Endothelial cell of umbilical vein (primary cell): Measurements from ENCODE around the gene NELFE. TPM values are rescaled to one million over a fixed set of nuclear protein-coding genes. Genes with fewer than 3 reads are reported as not detected.

Experiments used
- BruUV-seq: library from RNA; stranded (reverse); fragments of 400-500 nt; replicated peaks from 2 replicates; lab custom pipeline; 2021; lab: Mats Ljungman, UMichigan
- CTCF ChIA-PET: fragments of 300-600, 350-600 bp; sonication (Branson Sonifier 250); formaldehyde crosslinking; loops from one replicate; lab custom pipeline; 2021; ENCODE audit warnings: antibody characterized with exemption, inconsistent platforms; lab: Charles Lee
- POLR2A ChIA-PET: fragments of 300-600, 350-600 bp; sonication (Branson Sonifier 250); formaldehyde crosslinking; loops from one replicate; lab custom pipeline; 2021; ENCODE audit warnings: antibody characterized with exemption, inconsistent platforms; lab: Charles Lee
- DNase-seq: peaks from one replicate; pipeline ENCODE4 v3.0.0-alpha.2; 2011; ENCODE audit warnings: low read depth, low spot score
- FAIRE-seq: peaks from 2 replicates; lab custom pipeline; 2011; peaks lifted over from hg19 to GRCh38; lab: Jason Lieb, UNC
- H2AFZ ChIP-seq: 2 replicates; pipeline ENCODE4 v1.6.0; 2012; ENCODE audit warnings: low read depth, low read length, control low read depth, inconsistent platforms
- H3K27ac ChIP-seq: 2 replicates; pipeline ENCODE4 v1.5.1; 2011; ENCODE audit warnings: low read depth, mild to moderate bottlenecking, control low read depth, low read length, moderate library complexity; ENCODE audit not compliant: insufficient read depth
- H3K27me3 ChIP-seq, 2 experiments: 2 replicates each; pipeline versions ENCODE4 v1.6.0 to v1.6.1; 2011; ENCODE audit warnings: low read length in 2 of 2, mixed read lengths in 1 of 2; ENCODE audit not compliant: control insufficient read depth in 2 of 2, insufficient read depth in 2 of 2
- H3K36me3 ChIP-seq, 2 experiments: 2 replicates in 1 of 2; 3 replicates in 1 of 2; pipeline ENCODE4 v1.5.1; 2011; ENCODE audit warnings: low read length in 2 of 2, mild to moderate bottlenecking in 1 of 2, moderate library complexity in 1 of 2; ENCODE audit not compliant: control insufficient read depth in 2 of 2, insufficient read depth in 2 of 2; ENCODE audit errors: extremely low read depth in 1 of 2
- H3K4me1 ChIP-seq: 3 replicates; pipeline ENCODE4 v1.5.1; 2011; ENCODE audit warnings: mild to moderate bottlenecking, low read length; ENCODE audit not compliant: control insufficient read depth, insufficient read depth; ENCODE audit errors: extremely low read depth
- H3K4me2 ChIP-seq: 2 replicates; pipeline ENCODE4 v1.6.1; 2011; ENCODE audit warnings: low read length, control low read depth, mixed read lengths; ENCODE audit not compliant: insufficient read depth
- H3K4me3 ChIP-seq, 3 experiments: fragments of 200-600 bp in 1 of 3; sonication (generic), shearing (Covaris generic) in 1 of 3; replicated peaks in 1 of 3; 2 replicates each; pipeline ENCODE4 v1.5.1; 2011 to 2016; ENCODE audit warnings: control low read depth in 3 of 3, low read length in 3 of 3, mild to moderate bottlenecking in 2 of 3, inconsistent platforms in 1 of 3, low read depth in 1 of 3, moderate library complexity in 1 of 3; ENCODE audit not compliant: insufficient read depth in 1 of 3
- H3K79me2 ChIP-seq: 2 replicates; pipeline ENCODE4 v1.6.0; 2012; ENCODE audit warnings: low read length, inconsistent platforms; ENCODE audit not compliant: control insufficient read depth, insufficient read depth
- H3K9ac ChIP-seq: replicated peaks from 2 replicates; pipeline ENCODE3; 2011; ENCODE audit warnings: low read length, control low read depth; ENCODE audit not compliant: insufficient read depth; ENCODE audit errors: extremely low read depth
- H3K9me1 ChIP-seq: replicated peaks from 3 replicates; pipeline ENCODE4 v1.6.0; 2011; ENCODE audit warnings: mild to moderate bottlenecking, low read length; ENCODE audit not compliant: control insufficient read depth, insufficient read depth; ENCODE audit errors: extremely low read depth
- H3K9me3 ChIP-seq: replicated peaks from 2 replicates; pipeline ENCODE4 v1.5.1; 2012; ENCODE audit warnings: low read length, inconsistent platforms; ENCODE audit not compliant: control insufficient read depth, insufficient read depth
- H4K20me1 ChIP-seq: replicated peaks from 2 replicates; pipeline ENCODE3; 2011; ENCODE audit warnings: mild to moderate bottlenecking, low read length; ENCODE audit not compliant: control insufficient read depth, insufficient read depth; ENCODE audit errors: extremely low read depth
- CTCF ChIP-seq, 2 donors: IDR thresholded peaks; 1 replicate in 1 of 2; 2 replicates in 1 of 2; pipeline ENCODE4 v1.5.1; 2011; ENCODE audit warnings: low read length in 2 of 2, mild to moderate bottlenecking in 2 of 2, moderate library complexity in 2 of 2, control low read depth in 1 of 2, inconsistent platforms in 1 of 2, low read depth in 1 of 2; ENCODE audit not compliant: insufficient read depth in 1 of 2; ENCODE audit errors: extremely low read depth in 1 of 2
- EZH2 ChIP-seq: IDR thresholded peaks from 2 replicates; pipeline ENCODE4 v1.6.1; 2012; ENCODE audit warnings: borderline replicate concordance, low read depth, mild to moderate bottlenecking, moderate library complexity, low read length, inconsistent platforms; ENCODE audit not compliant: severe bottlenecking
- GATA2 ChIP-seq: IDR thresholded peaks from 2 replicates; pipeline ENCODE4 v1.7.0; 2011; ENCODE audit warnings: low read depth, mild to moderate bottlenecking, moderate library complexity, mixed read lengths, low read length; ENCODE audit not compliant: insufficient read length, insufficient read depth
- JUN ChIP-seq: IDR thresholded peaks from 2 replicates; pipeline ENCODE4 v1.6.1; 2011; ENCODE audit warnings: borderline replicate concordance, low read depth; ENCODE audit not compliant: insufficient read length, insufficient read depth
- MAX ChIP-seq: IDR thresholded peaks from 2 replicates; pipeline ENCODE4 v1.6.1; 2011; ENCODE audit not compliant: insufficient read depth, insufficient read length
- MYC ChIP-seq: IDR thresholded peaks from one replicate; pipeline ENCODE4 v1.6.1; 2011; ENCODE audit warnings: mild to moderate bottlenecking, low read depth, low read length
- POLR2A ChIP-seq: IDR thresholded peaks from 2 replicates; pipeline ENCODE4 v1.6.1; 2012; ENCODE audit warnings: low read depth, mild to moderate bottlenecking, control low read depth, low read length
- POLR2AphosphoS5 ChIP-seq: IDR thresholded peaks from 2 replicates; pipeline ENCODE4 v1.6.1; 2012; ENCODE audit warnings: low read depth, mild to moderate bottlenecking, control low read depth, low read length, moderate library complexity; ENCODE audit not compliant: insufficient read depth
- dilution Hi-C: fragments of 300-500 bp; cut with MboI; formaldehyde crosslinking; loops from one replicate; pipeline ENCODE4 v1.15.0; 2019; ENCODE audit warnings: low sequenced_read_pairs; ENCODE audit not compliant: extremely low pct_ligation_motif_present
- intact Hi-C: fragments of 100-400 bp; cut with micrococcal nuclease; formaldehyde crosslinking; loops from one replicate; pipeline ENCODE4 v1.10.0; 2022
- polyA plus RNA-seq, 4 experiments: library from polyadenylated mRNA; depleted of rRNA in 3 of 4; stranded (reverse) in 3 of 4; unstranded in 1 of 4; fragments of >200 nt; gene quantifications; 2 replicates each; pipeline versions ENCODE4 v1.2.1 to v1.2.3, GENCODE V29; 2011 to 2012; ENCODE audit warnings: missing spikeins in 1 of 4
- total RNA-seq: library from RNA; stranded (reverse); gene quantifications from 2 replicates; pipeline ENCODE4 v1.2.3, GENCODE V29; 2021

The NELFE gene
- total and polyA plus RNA-seq, 2 donors (not counting 3 experiments of a cell fraction or from before 2014, with no cell fraction given): 55.8 to 68.5 TPM

GRCh38 chr6:31968791-31969711 is 10.3 kb upstream of the NELFE start:
- Histone ChIP-seq H3K27ac (no peak overlapping the region), H2AFZ (no peak overlapping the region), H4K20me1 (no peaks in the 10 kb centered on the region), H3K4me1 (peaks cover 17% of the 10 kb centered on the region), H3K27me3 (no peaks in the 10 kb centered on the region), H3K9me3 (no peaks in the 10 kb centered on the region), H3K9ac (no peak overlapping the region), H3K4me3 (no peak overlapping the region), H3K36me3 (peaks cover 6 to 38% of the 10 kb centered on the region in 2 experiments), H3K4me2 (no peak overlapping the region), H3K79me2 (peaks cover 29% of the 10 kb centered on the region), H3K9me1 (no peaks in the 10 kb centered on the region)
- no TSS peak for BruUV-seq
- DNase-seq (no peak), FAIRE-seq (no peak)
- dilution Hi-C loops (no loop called here), intact Hi-C loops (no loop called here)
- no peak for TF ChIP-seq POLR2A
- TF ChIP-seq POLR2AphosphoS5: no peak
- no peak for TF ChIP-seq EZH2
- no peak for TF ChIP-seq MYC
- TF ChIP-seq MAX: no peak
- TF ChIP-seq GATA2: no peak
- TF ChIP-seq JUN: no peak
- no peak for TF ChIP-seq CTCF (IDR thresholded peaks at IDR 0.05; ENCODE audit: extremely low read depth in 1 of 2, insufficient read depth in 1 of 2, low read depth in 1 of 2, low read length in 2 of 2)
- POLR2A ChIA-PET: no interaction called here
- CTCF ChIA-PET: no interaction called here
